Globus pallidus (tissue), 1 donor: ENCODE data around the gene PHEX.

ENCODE experiments used
- DNase-seq: peaks from one replicate; pipeline ENCODE4 v3.0.0-alpha.2; 2015; ENCODE audit warnings: low spot score

The PHEX gene

GRCh38 chrX:22150371-22150770 is 118.2 kb downstream of the PHEX start:
- DNase-seq = no peak

- DNase-seq = no peak
These were observed 123.0 kb downstream of the PHEX start for GRCh38 chrX:22155126-22155525.

GRCh38 chrX:22159071-22159470 is 126.9 kb downstream of the PHEX start:
- DNase-seq = no peak

- no peak for DNase-seq
These were observed 131.2 kb downstream of the PHEX start for GRCh38 chrX:22163326-22163725.

- DNase-seq = no peak
These were observed 132.8 kb downstream of the PHEX start for GRCh38 chrX:22164770-22165388.

- no peak for DNase-seq
These were observed 133.8 kb downstream of the PHEX start for GRCh38 chrX:22165732-22166457.

- no peak for DNase-seq
These were observed 139.3 kb downstream of the PHEX start for GRCh38 chrX:22171287-22172060.

- no peak for DNase-seq
These were observed 141.8 kb downstream of the PHEX start for GRCh38 chrX:22173966-22174365.

- DNase-seq = no peak
These were observed 145.9 kb downstream of the PHEX start for GRCh38 chrX:22177950-22178515.

- DNase-seq = no peak
These were observed 152.0 kb downstream of the PHEX start for GRCh38 chrX:22184096-22184495.

- DNase-seq = no peak
These were observed 154.0 kb downstream of the PHEX start for GRCh38 chrX:22186165-22186564.

- DNase-seq = peak; percentile 40
These were observed 160.4 kb downstream of the PHEX start for GRCh38 chrX:22192419-22193060.

GRCh38 chrX:22193851-22194659 is 161.9 kb downstream of the PHEX start:
- DNase-seq = no peak

GRCh38 chrX:22194660-22194945 is 162.5 kb downstream of the PHEX start:
- DNase-seq = no peak

GRCh38 chrX:22196149-22196548 is 164.0 kb downstream of the PHEX start:
- DNase-seq = no peak

GRCh38 chrX:22202251-22202650 is 170.1 kb downstream of the PHEX start:
- DNase-seq = no peak

GRCh38 chrX:22203186-22203585 is 171.1 kb downstream of the PHEX start:
- no peak for DNase-seq

GRCh38 chrX:22206781-22207180 is 174.7 kb downstream of the PHEX start:
- DNase-seq = no peak

GRCh38 chrX:22220941-22221340 is 188.8 kb downstream of the PHEX start:
- no peak for DNase-seq

GRCh38 chrX:22234380-22234779 is 202.3 kb downstream of the PHEX start:
- no peak for DNase-seq

GRCh38 chrX:22237479-22237878 is 205.4 kb downstream of the PHEX start:
- no peak for DNase-seq

- no peak for DNase-seq
These were observed 214.5 kb downstream of the PHEX start for GRCh38 chrX:22246620-22247019.
